NB4 (cell line): ENCODE measurements around the gene YPEL1.
"Not testable (repeated sequence)": the region's sequence is repeated elsewhere in the genome, so short reads cannot be mapped to it uniquely, and the experiment has no call there.

Experiments
- DNase-seq: peaks from one replicate; pipeline ENCODE4 v3.0.0; 2010; ENCODE audit warnings: low read depth
- H3K4me3 ChIP-seq: one replicate; pipeline ENCODE4 v1.5.1; 2011; ENCODE audit warnings: mild to moderate bottlenecking, low read depth, low read length, moderate library complexity
- CTCF ChIP-seq: IDR thresholded peaks from one replicate; pipeline ENCODE4 v1.5.1; 2012; ENCODE audit warnings: low read depth, low read length
- MYC ChIP-seq: IDR thresholded peaks from 2 replicates; pipeline ENCODE4 v1.6.1; 2011; ENCODE audit warnings: low read depth, low read length
- POLR2A ChIP-seq: IDR thresholded peaks from 2 replicates; pipeline ENCODE4 v1.6.1; 2011; ENCODE audit warnings: mild to moderate bottlenecking; ENCODE audit not compliant: insufficient read length; ENCODE audit errors: extremely low read depth
- TF ChIP-seq, protein P1 (sequence below): IDR thresholded peaks from 2 replicates; pipeline ENCODE4 v1.6.1; 2011; ENCODE audit warnings: low read depth, low read length

Gene YPEL1

DNA sequence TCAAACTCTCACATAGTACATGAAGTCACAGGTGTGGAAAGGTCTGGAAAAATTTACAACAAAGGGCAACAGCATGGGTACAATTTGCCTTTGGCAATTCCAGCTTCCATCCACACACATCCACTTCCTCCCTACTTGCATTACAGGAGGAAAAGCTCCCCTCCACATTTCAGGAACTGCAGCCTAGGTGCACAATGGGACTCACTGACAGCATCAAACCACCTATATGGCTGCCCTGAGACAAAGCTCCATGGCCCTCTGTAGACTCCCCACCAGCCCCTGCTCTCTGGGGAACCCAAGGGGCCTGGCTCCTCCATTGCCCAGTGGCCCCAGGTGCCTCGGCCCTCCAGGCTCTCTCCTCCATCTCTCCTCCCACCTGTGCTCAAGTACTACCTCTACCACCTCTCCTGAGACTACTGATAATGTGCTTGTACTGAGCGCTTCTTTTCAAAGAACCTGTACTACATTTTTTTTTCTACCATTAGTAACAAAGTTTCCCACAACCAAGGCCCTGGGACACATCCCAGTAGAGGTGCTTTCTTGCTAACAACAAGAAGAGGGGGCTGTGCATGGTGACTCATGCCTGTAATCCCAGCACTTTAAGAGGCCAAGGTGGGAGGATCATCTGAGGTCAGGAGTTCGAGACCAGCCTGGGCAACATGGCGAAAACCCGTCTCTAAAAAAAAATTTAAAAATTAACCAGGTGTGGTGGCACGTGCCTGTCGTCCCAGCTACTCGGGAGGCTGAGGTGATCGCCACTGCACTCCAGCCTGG lies 4.9 kb downstream of the YPEL1 start:
- H3K4me3 ChIP-seq = no peak overlapping the region
- DNase-seq = no peak
- no peak for TF ChIP-seq MYC
- TF ChIP-seq, protein P1, sequence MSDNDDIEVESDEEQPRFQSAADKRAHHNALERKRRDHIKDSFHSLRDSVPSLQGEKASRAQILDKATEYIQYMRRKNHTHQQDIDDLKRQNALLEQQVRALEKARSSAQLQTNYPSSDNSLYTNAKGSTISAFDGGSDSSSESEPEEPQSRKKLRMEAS = no peak

GRCh38 chr22:21729184-21729583 lies 6.4 kb downstream of the YPEL1 start:
- not testable (repeated sequence) for DNase-seq, H3K4me3 ChIP-seq

DNA sequence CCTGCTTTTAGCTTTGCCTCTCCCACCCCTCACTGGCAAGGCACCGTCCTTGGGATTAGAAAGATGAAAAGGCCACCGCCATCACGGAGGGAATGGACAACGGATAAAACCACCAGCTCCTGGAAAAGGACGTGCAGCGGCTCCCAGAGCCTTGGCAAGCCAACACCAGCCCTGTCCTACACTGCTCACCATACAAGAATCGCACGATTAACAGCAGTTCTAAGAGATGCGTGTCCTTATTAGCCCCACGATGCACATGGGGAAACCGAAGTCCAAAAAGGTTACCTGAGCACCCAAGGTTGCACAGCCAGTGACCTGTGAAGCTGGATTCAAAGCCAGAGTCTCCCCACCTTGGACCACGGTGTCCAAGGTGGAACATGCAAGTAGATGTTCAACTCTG lies 7.3 kb downstream of the YPEL1 start:
- no peak overlapping the region for H3K4me3 ChIP-seq
- no peak for TF ChIP-seq MYC
- no peak for TF ChIP-seq CTCF
- no peak for TF ChIP-seq POLR2A
- TF ChIP-seq, protein P1 = no peak
- no peak for DNase-seq

DNA sequence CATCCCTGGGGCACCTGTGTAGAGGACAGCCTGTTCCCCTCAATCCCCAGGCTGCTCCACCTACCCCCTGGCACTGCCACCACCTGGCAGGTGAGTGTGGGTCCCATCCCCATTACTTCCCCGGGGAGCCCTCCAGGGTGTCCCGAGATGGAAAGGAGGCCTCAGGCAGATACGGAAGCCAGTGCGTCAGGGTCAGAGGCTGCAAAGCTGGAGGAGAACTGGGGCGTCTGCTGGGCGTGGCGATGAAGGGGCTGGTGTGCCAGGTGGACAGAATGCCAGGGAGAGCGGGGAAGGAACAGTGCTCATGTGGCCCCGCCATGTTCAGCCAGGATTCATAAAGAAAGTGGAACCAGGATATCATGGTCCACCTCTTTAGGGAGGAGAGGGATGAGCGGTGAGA lies 7.8 kb downstream of the YPEL1 start:
- no peak for DNase-seq
- no peak for TF ChIP-seq CTCF
- TF ChIP-seq, protein P1 = no peak
- no peak for TF ChIP-seq MYC
- TF ChIP-seq POLR2A = no peak
- H3K4me3 ChIP-seq = no peak overlapping the region

DNA sequence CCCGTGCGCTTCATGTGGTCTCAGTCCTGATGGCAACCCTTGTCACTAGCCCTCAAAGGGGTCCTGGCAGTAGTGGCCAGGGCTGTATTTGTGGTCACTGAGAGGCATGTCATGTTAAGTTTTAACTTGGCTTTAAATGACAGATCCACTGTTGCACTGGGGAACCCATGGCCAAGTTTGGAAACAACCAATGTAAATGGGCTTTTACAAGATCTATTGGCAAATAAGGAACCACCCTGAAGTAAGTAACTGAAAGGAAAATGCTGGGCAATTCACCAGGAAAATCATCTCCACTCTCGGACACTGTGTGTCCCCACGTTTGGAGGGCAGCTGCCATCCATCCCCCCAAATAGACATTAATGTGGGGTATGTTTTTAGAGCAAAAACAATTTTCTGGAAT lies 8.4 kb downstream of the YPEL1 start:
- TF ChIP-seq POLR2A = no peak
- DNase-seq = no peak
- no peak overlapping the region for H3K4me3 ChIP-seq

- TF ChIP-seq, protein P1 = no peak
- TF ChIP-seq CTCF (peak; percentile 33), MYC (no peak)
- peak; percentile 55 for DNase-seq
- no peak overlapping the region for H3K4me3 ChIP-seq
Observed at GRCh38 chr22:21726650-21727049, 8.9 kb downstream of the YPEL1 start.

GRCh38 chr22:21725956-21726649 lies 9.5 kb downstream of the YPEL1 start:
- TF ChIP-seq POLR2A (no peak), CTCF (no peak), MYC (no peak)
- TF ChIP-seq, protein P1 = no peak
- DNase-seq = no peak
- no peak overlapping the region for H3K4me3 ChIP-seq

GRCh38 chr22:21724496-21724895 lies 11.1 kb downstream of the YPEL1 start:
- not testable (repeated sequence) for H3K4me3 ChIP-seq, DNase-seq

DNA sequence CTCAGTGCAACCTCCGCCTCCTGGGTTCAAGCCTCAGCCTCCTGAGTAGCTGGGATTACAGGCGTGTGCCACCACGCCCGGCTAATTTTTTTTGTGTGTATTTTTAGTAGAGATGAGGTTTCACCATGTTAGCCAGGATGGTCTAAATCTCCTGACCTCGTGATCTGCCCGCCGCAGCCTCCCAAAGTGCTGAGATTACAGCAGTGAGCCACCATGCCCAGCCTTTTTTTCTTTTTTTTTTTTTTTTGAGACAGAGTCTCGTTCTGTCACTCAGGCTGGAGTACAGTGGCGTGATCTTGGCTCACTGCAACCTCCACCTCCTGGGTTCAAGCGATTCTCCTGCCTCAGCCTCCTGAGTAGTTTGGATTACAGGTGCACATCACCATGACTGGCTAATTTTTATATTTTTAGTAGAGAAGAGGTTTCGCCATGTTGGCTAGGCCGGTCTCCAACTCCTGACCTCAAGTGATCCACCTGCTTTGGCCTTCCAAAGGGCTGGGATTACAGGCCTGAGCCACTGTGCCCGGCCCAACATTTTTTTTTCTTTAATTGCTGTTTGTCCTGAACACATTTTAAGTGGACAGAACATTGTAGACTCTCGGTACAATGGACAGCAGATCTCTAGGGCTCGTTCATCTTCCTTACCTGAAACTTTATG lies 14.3 kb downstream of the YPEL1 start:
- DNase-seq, H3K4me3 ChIP-seq: not testable (repeated sequence)

- H3K4me3 ChIP-seq, DNase-seq: not testable (repeated sequence)
Observed at GRCh38 chr22:21720191-21720859, 15.3 kb downstream of the YPEL1 start.
